RPMI8226 (cell line): ENCODE data around the gene CD3D.

Experiments used
- DNase-seq: peaks from one replicate; pipeline ENCODE4 v3.0.0-alpha.2; 2015

The CD3D gene

GRCh38 chr11:118295815-118296454, 46.6 kb downstream of the CD3D start:
- peak; percentile 42 for DNase-seq

GRCh38 chr11:118295199-118295598, 47.3 kb downstream of the CD3D start:
- DNase-seq, result peak; percentile 21

GRCh38 chr11:118294053-118294452, 48.5 kb downstream of the CD3D start:
- no peak for DNase-seq

- no peak for DNase-seq
Measured at GRCh38 chr11:118291477-118292135, 50.9 kb downstream of the CD3D start.

GRCh38 chr11:118290923-118291322, 51.6 kb downstream of the CD3D start:
- DNase-seq, result peak; percentile 55

GRCh38 chr11:118289401-118289800, 53.1 kb downstream of the CD3D start:
- no peak for DNase-seq
